Measurements from ENCODE around the gene ZNF595. TPM values are rescaled to one million over a fixed set of nuclear protein-coding genes. Genes with fewer than 3 reads are reported as not detected.
"Not testable (repeated sequence)": the region's sequence is repeated elsewhere in the genome, so short reads cannot be mapped to it uniquely, and the experiment has no call there.

ZNF595 gene
- total RNA-seq, 6 donors from 2014 or later, result 11.7 to 36.7 (median 23.4) TPM

- not testable (repeated sequence) for H3K9me3 ChIP-seq; H3K36me3 ChIP-seq; DNase-seq; H3K4me3 ChIP-seq; H3K27ac ChIP-seq; ATAC-seq (ENCODE audit: low FRiP score in 2 of 2); H3K27me3 ChIP-seq; H3K4me1 ChIP-seq
- WGBS, 2 donors, result 73 to 82% methylated on average over 3 to 4 of the region's 6 CpGs
Measured at GRCh38 chr4:36559-37415, 16.3 kb upstream of the ZNF595 start.

- H3K27me3 ChIP-seq; H3K27ac ChIP-seq; H3K9me3 ChIP-seq; H3K36me3 ChIP-seq; ATAC-seq (ENCODE audit: low FRiP score in 2 of 2); H3K4me1 ChIP-seq; H3K4me3 ChIP-seq; DNase-seq: not testable (repeated sequence)
Measured at GRCh38 chr4:38202-38601, 14.9 kb upstream of the ZNF595 start.

- not testable (repeated sequence) for H3K36me3 ChIP-seq, H3K4me3 ChIP-seq, H3K27ac ChIP-seq, H3K9me3 ChIP-seq, H3K27me3 ChIP-seq, DNase-seq, H3K4me1 ChIP-seq
- ATAC-seq (ENCODE audit: low FRiP score in 2 of 2), result peak in 1 of 2 donors; percentile 23
Measured at GRCh38 chr4:43375-43774, 9.7 kb upstream of the ZNF595 start.

- not testable (repeated sequence) for H3K27me3 ChIP-seq; ATAC-seq (ENCODE audit: low FRiP score in 2 of 2); H3K36me3 ChIP-seq; H3K4me3 ChIP-seq; DNase-seq; H3K9me3 ChIP-seq; H3K4me1 ChIP-seq; H3K27ac ChIP-seq
- 72 to 76% methylated on average over 4 of the region's 4 CpGs for WGBS, 2 donors
Measured at GRCh38 chr4:51253-51652, 1.9 kb upstream of the ZNF595 start.

- H3K4me3 ChIP-seq; H3K36me3 ChIP-seq; ATAC-seq (ENCODE audit: low FRiP score in 2 of 2); H3K27me3 ChIP-seq; H3K27ac ChIP-seq; DNase-seq; H3K9me3 ChIP-seq; H3K4me1 ChIP-seq: not testable (repeated sequence)
- WGBS, 2 donors, result 62 to 66% methylated on average over 4 to 5 of the region's 9 CpGs
Measured at GRCh38 chr4:51655-52277, 1.4 kb upstream of the ZNF595 start.

- peak overlapping the region in 3 of 4 donors; percentile 22 to 49 (median 43) for H3K4me3 ChIP-seq
- ATAC-seq (ENCODE audit: low FRiP score in 2 of 2), result peak in 1 of 2 donors; percentile 34
Measured at GRCh38 chr4:53521-53920, 400 bp downstream of the ZNF595 start.

GRCh38 chr4:64733-65132 lies 11.6 kb downstream of the ZNF595 start:
- not testable (repeated sequence) for H3K4me3 ChIP-seq; DNase-seq; H3K27ac ChIP-seq; H3K27me3 ChIP-seq; ATAC-seq (ENCODE audit: low FRiP score in 2 of 2); H3K4me1 ChIP-seq
- Histone ChIP-seq H3K36me3 (peaks cover 4 to 14% (median 9%) of the 10 kb centered on the region in 4 donors), H3K9me3 (peaks cover 5 to 13% (median 10%) of the 10 kb centered on the region in 4 donors)

More at GRCh38 chr4:53521-53920, 400 bp downstream of the ZNF595 start:
- not testable (repeated sequence) for H3K9me3 ChIP-seq, H3K4me1 ChIP-seq, H3K36me3 ChIP-seq, H3K27me3 ChIP-seq
- peak overlapping the region in 1 of 4 donors; percentile 41 for H3K27ac ChIP-seq
- DNase-seq, result peak in 1 of 2 donors; percentile 37
- whole genome bisulfite sequencing, 2 donors, result no CpG with 5 or more reads among the region's 41 CpGs

GRCh38 chr4:71830-72229 lies 18.7 kb downstream of the ZNF595 start:
- H3K27me3 ChIP-seq, result no peaks in the 10 kb centered on the region
- WGBS, 2 donors, result 100% methylated on average over 1 of the region's 1 CpG
- H3K27ac ChIP-seq, result no peak overlapping the region
- TF ChIP-seq CTCF (IDR thresholded peaks at IDR 0.05) (no peak), POLR2A (IDR thresholded peaks at IDR 0.05) (no peak), POLR2AphosphoS5 (IDR thresholded peaks at IDR 0.05) (no peak), EP300 (IDR thresholded peaks at IDR 0.05) (no peak)
- H3K36me3 ChIP-seq, result peaks cover 12 to 48% (median 29%) of the 10 kb centered on the region in 4 donors
- DNase-seq (no peak), ATAC-seq (ENCODE audit: low FRiP score in 2 of 2) (no peak)
- peaks cover 67 to 83% (median 77%) of the 10 kb centered on the region in 4 donors for H3K9me3 ChIP-seq
- H3K4me3 ChIP-seq, result no peak overlapping the region
- no peaks in the 10 kb centered on the region for H3K4me1 ChIP-seq
